ENCODE data around the gene GPR176.
A peak's percentile ranks its signal among the peaks of the same experiment; 100 is the strongest.
"Not testable (repeated sequence)": the region's sequence is repeated elsewhere in the genome, so short reads cannot be mapped to it uniquely, and the experiment has no call there.

Gene GPR176

DNA sequence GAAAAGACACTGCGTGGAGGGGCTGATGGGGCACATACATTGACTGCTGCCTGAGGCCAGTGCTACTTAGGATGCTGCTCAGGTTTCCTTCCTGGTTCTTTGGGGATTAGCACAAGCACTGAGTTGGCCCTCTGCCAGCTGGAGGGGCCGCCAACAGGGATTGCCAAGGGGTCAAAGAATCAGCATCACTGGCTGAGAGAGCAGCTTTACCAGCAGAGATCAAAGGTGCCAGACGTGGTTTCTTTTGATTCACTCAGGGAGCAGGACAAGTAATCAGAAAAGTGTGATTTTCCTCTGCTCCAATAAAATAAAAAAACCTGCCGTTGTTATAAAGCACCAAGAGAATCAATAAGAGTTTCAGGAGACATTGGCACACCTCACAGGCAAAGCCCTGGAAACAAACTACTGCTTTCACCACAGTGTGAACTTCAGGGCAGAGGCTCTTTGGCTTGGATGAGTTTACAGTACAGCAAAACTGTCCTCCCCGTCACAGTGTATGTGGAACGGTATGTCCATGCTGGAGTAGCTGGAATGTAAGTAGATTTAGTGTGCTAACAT is 91.6 kb downstream of the GPR176 start:
- H3K4me1 Mint-ChIP-seq: no peaks in the 10 kb centered on the region
- H3K4me3 Mint-ChIP-seq: no peak overlapping the region
- H3K27me3 Mint-ChIP-seq: peaks cover 25% of the 10 kb centered on the region
- H3K9me3 Mint-ChIP-seq: no peaks in the 10 kb centered on the region
- no peak for ATAC-seq
- H3K27ac Mint-ChIP-seq: no peak overlapping the region
- no peak for DNase-seq

DNA sequence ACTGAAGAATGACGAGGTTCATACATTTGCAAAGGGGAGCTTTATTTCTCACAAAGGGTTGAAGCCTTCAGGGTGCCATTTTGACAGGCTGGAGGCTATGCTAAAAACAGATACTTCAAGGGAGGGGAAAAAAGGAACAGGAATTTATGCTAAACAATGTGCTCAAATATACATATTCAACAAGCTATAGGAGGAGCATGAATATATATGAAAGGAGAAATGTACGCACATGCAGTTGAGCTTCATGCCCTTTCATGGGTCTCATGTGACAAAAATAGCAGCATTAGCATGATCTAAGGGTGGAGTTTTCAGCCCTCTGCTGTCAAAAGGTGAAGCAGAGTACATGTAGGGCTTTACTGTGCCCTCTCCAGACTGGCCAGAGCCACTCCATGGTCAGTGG is 93.1 kb downstream of the GPR176 start:
- no peak for DNase-seq
- peaks cover 17% of the 10 kb centered on the region for H3K27me3 Mint-ChIP-seq
- no peaks in the 10 kb centered on the region for H3K4me1 Mint-ChIP-seq
- no peak overlapping the region for H3K4me3 Mint-ChIP-seq
- no peak for ATAC-seq
- no peaks in the 10 kb centered on the region for H3K9me3 Mint-ChIP-seq
- no peak overlapping the region for H3K27ac Mint-ChIP-seq

- H3K27me3 Mint-ChIP-seq: peaks cover 7% of the 10 kb centered on the region
- H3K9me3 Mint-ChIP-seq: no peaks in the 10 kb centered on the region
- DNase-seq: no peak
- no peak for ATAC-seq
- no peak overlapping the region for H3K4me3 Mint-ChIP-seq
- no peak overlapping the region for H3K27ac Mint-ChIP-seq
- no peaks in the 10 kb centered on the region for H3K4me1 Mint-ChIP-seq
Observed at GRCh38 chr15:39823634-39824033, 96.4 kb downstream of the GPR176 start.

- no peak for DNase-seq
- no peaks in the 10 kb centered on the region for H3K4me1 Mint-ChIP-seq
- H3K27ac Mint-ChIP-seq: no peak overlapping the region
- no peaks in the 10 kb centered on the region for H3K9me3 Mint-ChIP-seq
- no peaks in the 10 kb centered on the region for H3K27me3 Mint-ChIP-seq
- H3K4me3 Mint-ChIP-seq: no peak overlapping the region
- no peak for ATAC-seq
Observed at GRCh38 chr15:39820050-39820602, 99.9 kb downstream of the GPR176 start.

DNA sequence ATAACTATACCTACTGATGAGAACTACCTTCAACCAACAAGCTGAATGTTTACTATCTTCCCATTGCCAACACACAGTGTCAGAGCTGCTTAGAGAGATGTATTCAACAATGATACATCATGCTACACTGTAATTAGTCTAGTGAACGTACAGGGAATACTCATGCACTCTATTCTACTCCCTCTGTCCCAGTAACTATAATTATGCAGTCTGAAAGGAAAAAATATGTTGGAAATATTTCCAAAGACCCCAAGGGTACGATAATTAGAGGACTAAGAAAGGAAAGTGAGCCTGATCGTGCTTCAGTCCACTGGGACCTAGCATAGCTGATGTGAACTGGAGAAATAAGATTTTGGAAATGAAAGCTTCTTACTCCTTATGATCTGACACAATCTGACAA is 100.5 kb downstream of the GPR176 start:
- no peaks in the 10 kb centered on the region for H3K4me1 Mint-ChIP-seq
- no peak overlapping the region for H3K27ac Mint-ChIP-seq
- H3K27me3 Mint-ChIP-seq: no peaks in the 10 kb centered on the region
- no peak overlapping the region for H3K4me3 Mint-ChIP-seq
- DNase-seq (no peak), ATAC-seq (no peak)
- H3K9me3 Mint-ChIP-seq: no peaks in the 10 kb centered on the region

DNA sequence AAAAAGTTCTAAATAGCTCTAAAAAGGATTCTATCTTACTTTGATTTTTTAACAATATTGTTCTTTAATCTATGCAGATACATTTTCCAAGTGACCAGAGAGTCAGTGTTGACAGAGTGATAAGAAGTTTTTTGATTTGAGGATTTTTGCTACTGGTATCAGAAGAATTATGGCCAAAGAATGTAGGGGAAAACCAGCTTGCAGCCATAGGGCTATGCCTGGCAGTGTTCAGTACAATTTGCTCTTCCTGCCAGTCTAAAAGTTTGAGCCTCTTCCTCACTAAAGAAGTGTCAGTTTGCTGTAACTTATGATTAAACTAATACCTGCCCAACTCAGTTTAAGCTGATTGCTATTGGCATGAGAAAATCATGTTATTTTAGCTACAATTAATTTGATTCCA is 102.2 kb downstream of the GPR176 start:
- H3K4me3 Mint-ChIP-seq: no peak overlapping the region
- H3K4me1 Mint-ChIP-seq: no peaks in the 10 kb centered on the region
- H3K9me3 Mint-ChIP-seq: no peaks in the 10 kb centered on the region
- no peak overlapping the region for H3K27ac Mint-ChIP-seq
- no peaks in the 10 kb centered on the region for H3K27me3 Mint-ChIP-seq
- DNase-seq (no peak), ATAC-seq (no peak)

GRCh38 chr15:39814489-39814888 is 105.6 kb downstream of the GPR176 start:
- no peak for ATAC-seq
- Mint-ChIP-seq H3K4me3 (no peak overlapping the region), H3K4me1 (no peaks in the 10 kb centered on the region), H3K27ac (no peak overlapping the region), H3K27me3 (no peaks in the 10 kb centered on the region), H3K9me3 (no peaks in the 10 kb centered on the region)
- no peak for DNase-seq

GRCh38 chr15:39812651-39813050 is 107.4 kb downstream of the GPR176 start:
- ATAC-seq, DNase-seq, H3K4me3 Mint-ChIP-seq, H3K4me1 Mint-ChIP-seq, H3K9me3 Mint-ChIP-seq, H3K27me3 Mint-ChIP-seq, H3K27ac Mint-ChIP-seq: not testable (repeated sequence)

GRCh38 chr15:39808909-39809308 is 111.2 kb downstream of the GPR176 start:
- no peak for DNase-seq
- Mint-ChIP-seq H3K27me3 (peaks cover 9% of the 10 kb centered on the region), H3K27ac (no peak overlapping the region), H3K4me3 (no peak overlapping the region), H3K4me1 (no peaks in the 10 kb centered on the region), H3K9me3 (no peaks in the 10 kb centered on the region)
- ATAC-seq: no peak

DNA sequence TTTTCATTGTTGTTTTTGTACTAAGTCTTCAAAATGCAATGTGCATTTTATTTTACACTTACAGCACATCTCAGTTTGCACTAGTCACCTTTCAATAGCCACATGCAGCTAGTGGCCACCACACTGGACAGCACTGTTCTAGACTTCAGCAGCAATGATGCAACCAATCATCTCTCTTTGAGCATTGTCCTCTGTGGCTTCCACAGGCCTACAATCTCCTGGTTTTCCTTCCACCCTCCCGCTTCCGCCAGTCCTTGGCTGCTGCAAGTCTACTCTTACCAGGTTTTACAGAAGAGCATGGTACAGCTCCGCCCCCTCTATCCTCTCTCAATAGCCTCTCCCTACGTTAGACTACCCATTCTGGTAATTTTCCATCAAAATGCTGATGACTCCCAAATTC is 112.3 kb downstream of the GPR176 start:
- Mint-ChIP-seq H3K27me3 (peaks cover 9% of the 10 kb centered on the region), H3K4me3 (no peak overlapping the region), H3K9me3 (no peaks in the 10 kb centered on the region), H3K4me1 (no peaks in the 10 kb centered on the region), H3K27ac (no peak overlapping the region)
- DNase-seq: no peak
- no peak for ATAC-seq

GRCh38 chr15:39804026-39804425 is 116.0 kb downstream of the GPR176 start:
- peaks cover 39% of the 10 kb centered on the region for H3K27me3 Mint-ChIP-seq
- no peak for DNase-seq
- ATAC-seq: no peak
- no peak overlapping the region for H3K4me3 Mint-ChIP-seq
- no peaks in the 10 kb centered on the region for H3K9me3 Mint-ChIP-seq
- H3K4me1 Mint-ChIP-seq: no peaks in the 10 kb centered on the region
- no peak overlapping the region for H3K27ac Mint-ChIP-seq

DNA sequence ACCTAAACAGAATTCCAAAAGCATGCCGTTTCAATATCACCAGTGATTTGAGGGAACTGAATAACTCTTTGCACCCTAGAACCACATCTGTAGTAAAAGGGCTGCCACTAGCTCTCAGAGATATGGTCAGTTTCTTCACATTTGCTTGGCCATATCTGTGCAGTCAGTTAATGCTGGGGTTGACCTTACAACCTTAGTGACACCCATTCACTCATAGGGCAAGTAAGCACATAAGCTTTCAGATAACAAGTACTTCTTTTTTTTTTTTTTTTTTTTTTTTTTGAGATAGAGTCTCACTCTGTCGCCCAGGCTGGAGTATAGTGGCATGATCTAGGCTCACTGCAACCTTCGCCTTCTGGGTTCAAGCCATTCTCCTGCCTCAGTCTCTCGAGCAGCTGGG is 117.0 kb downstream of the GPR176 start:
- no peaks in the 10 kb centered on the region for H3K4me1 Mint-ChIP-seq
- H3K27me3 Mint-ChIP-seq: peaks cover 34% of the 10 kb centered on the region
- H3K9me3 Mint-ChIP-seq: no peaks in the 10 kb centered on the region
- ATAC-seq (no peak), DNase-seq (no peak)
- no peak overlapping the region for H3K27ac Mint-ChIP-seq
- H3K4me3 Mint-ChIP-seq: no peak overlapping the region

- DNase-seq (peak in 1 of 2 donors; percentile 15), ATAC-seq (no peak)
- Mint-ChIP-seq H3K27ac (no peak overlapping the region), H3K27me3 (peaks cover 30% of the 10 kb centered on the region), H3K9me3 (no peaks in the 10 kb centered on the region), H3K4me3 (no peak overlapping the region), H3K4me1 (no peaks in the 10 kb centered on the region)
Observed at GRCh38 chr15:39801641-39802309, 118.3 kb downstream of the GPR176 start.

DNA sequence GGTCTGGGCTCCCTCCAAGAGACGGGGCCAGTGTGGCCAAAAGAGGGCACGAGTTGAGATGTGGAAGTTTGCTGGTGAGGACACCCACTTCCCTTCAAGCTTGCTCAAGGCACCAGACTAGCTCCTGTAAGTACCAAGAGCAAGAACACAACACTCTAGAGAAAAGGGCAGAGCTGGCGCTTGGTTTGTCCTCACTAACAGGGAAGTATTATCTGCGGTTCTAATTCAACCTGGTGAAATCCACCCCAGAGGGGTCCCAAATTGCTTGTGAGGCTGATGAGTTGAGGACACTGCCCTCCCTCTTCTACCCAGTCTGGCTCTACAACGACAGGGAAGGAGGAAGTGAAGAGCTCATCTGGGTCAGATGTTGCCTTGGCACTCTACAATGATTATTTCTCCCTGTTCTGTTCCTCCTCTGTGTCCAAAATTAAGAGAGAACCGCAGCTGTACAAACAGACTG is 120.5 kb downstream of the GPR176 start:
- H3K4me3 Mint-ChIP-seq: no peak overlapping the region
- no peaks in the 10 kb centered on the region for H3K4me1 Mint-ChIP-seq
- no peak overlapping the region for H3K27ac Mint-ChIP-seq
- ATAC-seq (no peak), DNase-seq (no peak)
- H3K9me3 Mint-ChIP-seq: no peaks in the 10 kb centered on the region
- peaks cover 47% of the 10 kb centered on the region for H3K27me3 Mint-ChIP-seq

DNA sequence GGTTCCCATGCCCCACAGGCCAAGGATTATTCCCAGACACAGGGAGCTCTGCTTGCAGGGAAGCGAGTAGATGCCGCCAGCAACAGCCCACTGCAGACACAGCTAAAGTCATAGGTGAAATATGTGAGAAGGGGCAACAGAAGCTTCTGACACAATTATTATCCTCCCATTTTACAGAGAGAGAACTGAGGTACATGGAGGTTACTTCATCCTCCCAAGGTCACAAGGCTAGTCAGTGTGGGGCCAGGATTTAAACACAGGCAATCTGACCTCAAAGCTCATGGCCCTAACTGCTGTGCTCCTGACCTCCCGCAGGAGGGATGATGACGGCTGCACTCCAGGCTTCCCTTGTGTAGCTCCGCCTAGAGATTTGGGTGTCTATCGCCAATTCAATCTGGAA is 121.7 kb downstream of the GPR176 start:
- DNase-seq: no peak
- Mint-ChIP-seq H3K9me3 (no peaks in the 10 kb centered on the region), H3K4me3 (no peak overlapping the region), H3K4me1 (no peaks in the 10 kb centered on the region), H3K27ac (no peak overlapping the region), H3K27me3 (peaks cover 47% of the 10 kb centered on the region)
- no peak for ATAC-seq

- no peak overlapping the region for H3K27ac Mint-ChIP-seq
- H3K9me3 Mint-ChIP-seq: no peaks in the 10 kb centered on the region
- ATAC-seq (no peak), DNase-seq (no peak)
- peaks cover 47% of the 10 kb centered on the region for H3K27me3 Mint-ChIP-seq
- no peak overlapping the region for H3K4me3 Mint-ChIP-seq
- H3K4me1 Mint-ChIP-seq: no peaks in the 10 kb centered on the region
Observed at GRCh38 chr15:39797407-39797806, 122.7 kb downstream of the GPR176 start.

- H3K27ac Mint-ChIP-seq: no peak overlapping the region
- H3K27me3 Mint-ChIP-seq: peaks cover 42% of the 10 kb centered on the region
- ATAC-seq: no peak
Observed at GRCh38 chr15:39796601-39797000, 123.5 kb downstream of the GPR176 start.

More at GRCh38 chr15:39796601-39797000, 123.5 kb downstream of the GPR176 start:
- no peaks in the 10 kb centered on the region for H3K9me3 Mint-ChIP-seq
- H3K4me1 Mint-ChIP-seq: no peaks in the 10 kb centered on the region
- no peak for DNase-seq
- H3K4me3 Mint-ChIP-seq: no peak overlapping the region
